Spleen (tissue), 7 donors: ENCODE measurements around the gene INHBB.

Experiments used
- CTCF ChIP-seq, 11 experiments: fragments of 200-600 bp in 7 of 11; fragments of 450-650 bp in 4 of 11; sonication (generic) in 4 of 11; IDR thresholded peaks in 8 of 11; conservative IDR thresholded peaks in 3 of 11; 1 replicate in 7 of 11; 2 replicates in 4 of 11; pipeline versions ENCODE4 v1.4.0 to v1.8.0; 2016 to 2021; ENCODE audit warnings: antibody characterized with exemption in 11 of 11, inconsistent platforms in 4 of 11, mild to moderate bottlenecking in 1 of 11
- POLR2A ChIP-seq, 3 donors: fragments of 450-650 bp; IDR thresholded peaks; one replicate each; pipeline ENCODE4 v1.5.1; 2017; ENCODE audit warnings: antibody characterized with exemption in 3 of 3, mild to moderate bottlenecking in 1 of 3
- POLR2AphosphoS5 ChIP-seq, 3 donors: sonication (generic); formaldehyde crosslinking; IDR thresholded peaks; one replicate each; pipeline ENCODE4 v1.5.1; 2017; ENCODE audit warnings: antibody characterized with exemption in 3 of 3
- donor health status: DM: no; HTN: no; CAD: no; lungs with moderate emphysema.
- donor health status: DM: no; HTN: no; CAD: no.
- donor health status: DM: no; HTN: no; CAD: no.

DNA sequence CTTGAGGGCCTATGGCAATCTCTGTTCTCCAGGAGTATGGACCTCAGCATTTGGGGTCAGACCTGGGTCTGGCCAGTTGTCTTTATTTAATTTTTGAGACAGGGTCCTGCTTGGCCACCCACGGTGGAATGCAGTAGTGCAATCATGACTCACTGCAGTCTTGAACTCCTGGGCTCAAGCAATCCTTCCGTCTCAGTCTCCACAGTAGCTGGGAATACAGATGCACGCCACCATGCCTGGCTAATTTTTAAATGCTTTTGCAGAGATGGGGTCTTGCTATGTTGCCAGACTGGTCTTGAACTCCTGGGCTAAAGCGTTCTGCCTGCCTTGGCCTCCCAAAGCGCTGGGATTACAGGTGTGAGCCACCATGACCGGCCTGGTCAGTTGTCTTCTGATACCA, 46.4 kb upstream of the INHBB start:
- TF ChIP-seq CTCF (IDR thresholded peaks at IDR 0.05 in 8 of 11, conservative IDR thresholded peaks at IDR 0.05 in 3 of 11), result no peak
- TF ChIP-seq POLR2A (IDR thresholded peaks at IDR 0.05), result no peak
- no peak for TF ChIP-seq POLR2AphosphoS5 (IDR thresholded peaks at IDR 0.05)
